SK-N-SH (cell line): ENCODE results near the gene TFDP2. TPM values are rescaled to one million over a fixed set of nuclear protein-coding genes. Genes with fewer than 3 reads are reported as not detected.

ENCODE experiments used
- CTCF ChIA-PET: fragments of 300-600, 350-600 bp; formaldehyde crosslinking; extraction: SDS; loops from one replicate; lab custom pipeline; 2021; lab: Yijun Ruan, JAX
- POLR2A ChIA-PET: fragments of 350-600 bp; sonication (Branson Sonifier 250); formaldehyde crosslinking; extraction: SDS; loops from one replicate; lab custom pipeline; 2020; ENCODE audit warnings: antibody characterized with exemption, inconsistent platforms; lab: Yijun Ruan, JAX
- DNase-seq: peaks from one replicate; pipeline ENCODE4 v3.0.0; 2012
- H2AFZ ChIP-seq: fragments of 200-600 bp; sonication (generic); 2 replicates; pipeline ENCODE4 v1.8.1; 2016; ENCODE audit warnings: antibody characterized with exemption, mild to moderate bottlenecking, low read depth
- H3F3A ChIP-seq: fragments of 200-600 bp; sonication (generic); replicated peaks from 2 replicates; pipeline ENCODE3; 2016; ENCODE audit warnings: antibody characterized with exemption, mild to moderate bottlenecking; ENCODE audit not compliant: insufficient read depth
- H3K27ac ChIP-seq, 2 experiments: fragments of 200-500 bp in 1 of 2; fragments of 200-600 bp in 1 of 2; sonication (Bioruptor generic) in 1 of 2; sonication (generic), shearing (Covaris generic) in 1 of 2; 2 replicates each; pipeline versions ENCODE4 v1.5.1 to v1.6.1; 2014 to 2016; ENCODE audit warnings: low read depth in 2 of 2, inconsistent platforms in 1 of 2, low read length in 1 of 2, mild to moderate bottlenecking in 1 of 2, mixed read lengths in 1 of 2
- H3K27me3 ChIP-seq: fragments of 200-600 bp; sonication (generic), shearing (Covaris generic); 2 replicates; pipeline ENCODE4 v1.6.1; 2016; ENCODE audit warnings: mixed run types; ENCODE audit not compliant: insufficient read depth
- H3K36me3 ChIP-seq, 2 experiments: fragments of 200-500 bp in 1 of 2; fragments of 200-600 bp in 1 of 2; sonication (Bioruptor generic) in 1 of 2; sonication (generic) in 1 of 2; replicated peaks in 1 of 2; 2 replicates each; pipeline versions ENCODE3 to v1.5.1; 2014 to 2016; ENCODE audit warnings: low read length in 1 of 2, mild to moderate bottlenecking in 1 of 2; ENCODE audit not compliant: insufficient read depth in 2 of 2, control insufficient read depth in 1 of 2
- H3K4me1 ChIP-seq, 2 experiments: fragments of 200-500 bp in 1 of 2; fragments of 200-600 bp in 1 of 2; sonication (Bioruptor generic) in 1 of 2; sonication (generic), shearing (Covaris generic) in 1 of 2; 2 replicates each; pipeline versions ENCODE4 v1.5.1 to v1.6.1; 2014 to 2016; ENCODE audit warnings: low read depth in 1 of 2, low read length in 1 of 2, mixed run types in 1 of 2; ENCODE audit not compliant: insufficient read depth in 2 of 2, control insufficient read depth in 1 of 2
- H3K4me2 ChIP-seq: fragments of 200-600 bp; sonication (generic), shearing (Covaris generic); 2 replicates; pipeline ENCODE4 v1.6.1; 2017; ENCODE audit warnings: mixed run types
- H3K4me3 ChIP-seq, 2 experiments: fragments of 200-500 bp in 1 of 2; fragments of 200-600 bp in 1 of 2; sonication (Bioruptor generic) in 1 of 2; sonication (generic), shearing (Covaris generic) in 1 of 2; 2 replicates each; pipeline versions ENCODE4 v1.5.1 to v1.8.1; 2014 to 2016; ENCODE audit warnings: low read depth in 2 of 2, inconsistent platforms in 1 of 2, low read length in 1 of 2, mild to moderate bottlenecking in 1 of 2, mixed read lengths in 1 of 2, moderate library complexity in 1 of 2
- H3K79me2 ChIP-seq: fragments of 200-600 bp; sonication (generic); 2 replicates; pipeline ENCODE4 v1.8.1; 2017; ENCODE audit warnings: mild to moderate bottlenecking; ENCODE audit not compliant: insufficient read depth
- H3K9ac ChIP-seq: fragments of 200-600 bp; sonication (generic); 2 replicates; pipeline ENCODE4 v1.6.1; 2017; ENCODE audit warnings: mixed run types
- H3K9me2 ChIP-seq: fragments of 200-600 bp; sonication (generic); 2 replicates; pipeline ENCODE4 v1.6.1; 2017; ENCODE audit warnings: mixed run types
- H3K9me3 ChIP-seq: fragments of 200-600 bp; sonication (generic); 2 replicates; pipeline ENCODE4 v1.6.1; 2017; ENCODE audit warnings: mixed run types, mild to moderate bottlenecking, moderate library complexity
- H4K20me1 ChIP-seq: fragments of 200-600 bp; sonication (generic); 2 replicates; pipeline ENCODE4 v1.6.1; 2017; ENCODE audit warnings: mild to moderate bottlenecking, mixed run types; ENCODE audit not compliant: insufficient read depth
- ELF1 ChIP-seq: IDR thresholded peaks from 2 replicates; pipeline ENCODE4 v1.4.0; 2012
- FOSL2 ChIP-seq: IDR thresholded peaks from 2 replicates; pipeline ENCODE4 v1.4.0; 2012; ENCODE audit warnings: low read depth, mild to moderate bottlenecking, moderate library complexity, borderline replicate concordance
- FOXM1 ChIP-seq: IDR thresholded peaks from 2 replicates; pipeline ENCODE4 v1.4.0; 2012; ENCODE audit warnings: low read depth, mild to moderate bottlenecking
- GATA2 ChIP-seq: sonication (generic); formaldehyde crosslinking; IDR thresholded peaks from 2 replicates; pipeline ENCODE4 v1.5.0; 2020; ENCODE audit warnings: mild to moderate bottlenecking, missing genetic modification reagents
- MXI1 ChIP-seq: IDR thresholded peaks from 2 replicates; pipeline ENCODE4 v1.6.1; 2012; ENCODE audit warnings: mild to moderate bottlenecking, low read depth, low read length, improper control_type of control experiment
- POLR2AphosphoS5 ChIP-seq: IDR thresholded peaks from 2 replicates; pipeline ENCODE4 v1.6.1; 2012; ENCODE audit warnings: low read depth, low read length
- SIN3A ChIP-seq: IDR thresholded peaks from 2 replicates; pipeline ENCODE4 v1.6.1; 2012; ENCODE audit warnings: low read depth, mild to moderate bottlenecking, low read length, moderate library complexity, borderline replicate concordance
- TAF1 ChIP-seq: IDR thresholded peaks from 2 replicates; pipeline ENCODE4 v1.6.1; 2012; ENCODE audit warnings: low read depth, mild to moderate bottlenecking, low read length, moderate library complexity, borderline replicate concordance
- YY1 ChIP-seq: IDR thresholded peaks from 2 replicates; pipeline ENCODE4 v1.4.0; 2012; ENCODE audit warnings: low read depth, mild to moderate bottlenecking
- WGBS: methylation state at CpG from one replicate; pipeline ENCODE4 v1.1.6; 2017; ENCODE audit warnings: low lambda C conversion rate; 5-methylcytosine and 5-hydroxymethylcytosine counted together
- polyA plus RNA-seq, 3 experiments: library from polyadenylated mRNA; depleted of rRNA; stranded (reverse); fragments of >200 nt; gene quantifications; 2 replicates each; pipeline ENCODE4 v1.2.3, GENCODE V29; 2012
- TF ChIP-seq, protein P1 (sequence below): fragments of 200-600 bp; sonication (generic); IDR thresholded peaks from 2 replicates; pipeline ENCODE4 v1.6.1; 2017; ENCODE audit warnings: antibody characterized with exemption, mild to moderate bottlenecking, moderate library complexity
- TF ChIP-seq, protein P2 (sequence below): fragments of 150-350 bp; IDR thresholded peaks from 2 replicates; pipeline ENCODE4 v1.6.1; 2017; ENCODE audit warnings: antibody characterized with exemption, low read length, low read depth, borderline replicate concordance
- TF ChIP-seq, protein P3 (sequence below): IDR thresholded peaks from 2 replicates; pipeline ENCODE4 v1.4.0; 2012; ENCODE audit warnings: low read depth, borderline replicate concordance
- TF ChIP-seq, protein P4 (sequence below): IDR thresholded peaks from 2 replicates; pipeline ENCODE4; 2012
- TF ChIP-seq, protein P5 (sequence below): IDR thresholded peaks from 2 replicates; pipeline ENCODE4 v1.6.1; 2012; ENCODE audit warnings: mild to moderate bottlenecking, low read depth, low read length, moderate library complexity

Gene TFDP2
- polyA plus RNA-seq, 1 of the 3 experiments (the other 2 are of a cell fraction): 8.6 TPM

DNA sequence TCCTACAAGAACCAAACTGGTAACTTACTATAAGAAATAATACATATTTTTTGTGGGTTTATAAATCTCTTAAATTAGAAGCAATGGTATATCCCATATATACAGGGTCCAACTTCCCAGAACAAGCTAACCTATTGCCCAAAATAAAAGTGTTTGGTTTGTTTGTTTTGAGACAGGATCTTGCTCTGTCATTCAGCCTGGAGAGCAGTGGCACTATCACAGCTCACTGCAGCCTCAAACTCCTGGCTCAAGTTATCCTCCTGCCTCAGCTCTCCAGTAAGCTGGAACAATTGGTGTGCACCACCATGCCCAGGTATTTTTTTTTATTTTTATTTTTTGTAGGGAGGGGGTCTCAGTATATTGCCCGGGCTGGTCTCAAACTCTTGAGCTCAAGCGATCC, 135.4 kb downstream of the TFDP2 start:
- Histone ChIP-seq H3K79me2 (peaks cover 20% of the 10 kb centered on the region; the same call in 1 of the 2 replicates), H3K4me3 (no peak overlapping the region), H3K4me2 (no peak overlapping the region), H3K27ac (peak overlapping the region; percentile 32 to 39; a peak in 2 of 4 replicates), H3K9ac (no peak overlapping the region), H2AFZ (no peak overlapping the region), H3K36me3 (peaks cover 0 to 4% of the 10 kb centered on the region in 2 experiments), H3K9me3 (no peaks in the 10 kb centered on the region), H3K9me2 (no peaks in the 10 kb centered on the region), H3K27me3 (no peaks in the 10 kb centered on the region), H3F3A (peaks cover 13% of the 10 kb centered on the region), H4K20me1 (no peaks in the 10 kb centered on the region), H3K4me1 (no peaks in the 10 kb centered on the region)
- no peak for DNase-seq
- ChIA-PET POLR2A (no interaction called here), CTCF (no interaction called here)
- TF ChIP-seq, protein P1, sequence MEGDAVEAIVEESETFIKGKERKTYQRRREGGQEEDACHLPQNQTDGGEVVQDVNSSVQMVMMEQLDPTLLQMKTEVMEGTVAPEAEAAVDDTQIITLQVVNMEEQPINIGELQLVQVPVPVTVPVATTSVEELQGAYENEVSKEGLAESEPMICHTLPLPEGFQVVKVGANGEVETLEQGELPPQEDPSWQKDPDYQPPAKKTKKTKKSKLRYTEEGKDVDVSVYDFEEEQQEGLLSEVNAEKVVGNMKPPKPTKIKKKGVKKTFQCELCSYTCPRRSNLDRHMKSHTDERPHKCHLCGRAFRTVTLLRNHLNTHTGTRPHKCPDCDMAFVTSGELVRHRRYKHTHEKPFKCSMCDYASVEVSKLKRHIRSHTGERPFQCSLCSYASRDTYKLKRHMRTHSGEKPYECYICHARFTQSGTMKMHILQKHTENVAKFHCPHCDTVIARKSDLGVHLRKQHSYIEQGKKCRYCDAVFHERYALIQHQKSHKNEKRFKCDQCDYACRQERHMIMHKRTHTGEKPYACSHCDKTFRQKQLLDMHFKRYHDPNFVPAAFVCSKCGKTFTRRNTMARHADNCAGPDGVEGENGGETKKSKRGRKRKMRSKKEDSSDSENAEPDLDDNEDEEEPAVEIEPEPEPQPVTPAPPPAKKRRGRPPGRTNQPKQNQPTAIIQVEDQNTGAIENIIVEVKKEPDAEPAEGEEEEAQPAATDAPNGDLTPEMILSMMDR: no peak
- TF ChIP-seq, protein P2, sequence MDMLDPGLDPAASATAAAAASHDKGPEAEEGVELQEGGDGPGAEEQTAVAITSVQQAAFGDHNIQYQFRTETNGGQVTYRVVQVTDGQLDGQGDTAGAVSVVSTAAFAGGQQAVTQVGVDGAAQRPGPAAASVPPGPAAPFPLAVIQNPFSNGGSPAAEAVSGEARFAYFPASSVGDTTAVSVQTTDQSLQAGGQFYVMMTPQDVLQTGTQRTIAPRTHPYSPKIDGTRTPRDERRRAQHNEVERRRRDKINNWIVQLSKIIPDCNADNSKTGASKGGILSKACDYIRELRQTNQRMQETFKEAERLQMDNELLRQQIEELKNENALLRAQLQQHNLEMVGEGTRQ: no peak
- TF ChIP-seq POLR2AphosphoS5 (no peak), MXI1 (no peak), TAF1 (no peak), YY1 (no peak), GATA2 (CRISPR knock-in tag) (no peak), SIN3A (no peak), FOSL2 (no peak)
- TF ChIP-seq, protein P3, sequence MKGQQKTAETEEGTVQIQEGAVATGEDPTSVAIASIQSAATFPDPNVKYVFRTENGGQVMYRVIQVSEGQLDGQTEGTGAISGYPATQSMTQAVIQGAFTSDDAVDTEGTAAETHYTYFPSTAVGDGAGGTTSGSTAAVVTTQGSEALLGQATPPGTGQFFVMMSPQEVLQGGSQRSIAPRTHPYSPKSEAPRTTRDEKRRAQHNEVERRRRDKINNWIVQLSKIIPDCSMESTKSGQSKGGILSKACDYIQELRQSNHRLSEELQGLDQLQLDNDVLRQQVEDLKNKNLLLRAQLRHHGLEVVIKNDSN: no peak
- TF ChIP-seq, protein P4, sequence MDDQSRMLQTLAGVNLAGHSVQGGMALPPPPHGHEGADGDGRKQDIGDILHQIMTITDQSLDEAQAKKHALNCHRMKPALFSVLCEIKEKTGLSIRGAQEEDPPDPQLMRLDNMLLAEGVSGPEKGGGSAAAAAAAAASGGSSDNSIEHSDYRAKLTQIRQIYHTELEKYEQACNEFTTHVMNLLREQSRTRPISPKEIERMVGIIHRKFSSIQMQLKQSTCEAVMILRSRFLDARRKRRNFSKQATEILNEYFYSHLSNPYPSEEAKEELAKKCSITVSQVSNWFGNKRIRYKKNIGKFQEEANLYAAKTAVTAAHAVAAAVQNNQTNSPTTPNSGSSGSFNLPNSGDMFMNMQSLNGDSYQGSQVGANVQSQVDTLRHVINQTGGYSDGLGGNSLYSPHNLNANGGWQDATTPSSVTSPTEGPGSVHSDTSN: no peak
- WGBS: 88% methylated on average over 2 of the region's 2 CpGs

DNA sequence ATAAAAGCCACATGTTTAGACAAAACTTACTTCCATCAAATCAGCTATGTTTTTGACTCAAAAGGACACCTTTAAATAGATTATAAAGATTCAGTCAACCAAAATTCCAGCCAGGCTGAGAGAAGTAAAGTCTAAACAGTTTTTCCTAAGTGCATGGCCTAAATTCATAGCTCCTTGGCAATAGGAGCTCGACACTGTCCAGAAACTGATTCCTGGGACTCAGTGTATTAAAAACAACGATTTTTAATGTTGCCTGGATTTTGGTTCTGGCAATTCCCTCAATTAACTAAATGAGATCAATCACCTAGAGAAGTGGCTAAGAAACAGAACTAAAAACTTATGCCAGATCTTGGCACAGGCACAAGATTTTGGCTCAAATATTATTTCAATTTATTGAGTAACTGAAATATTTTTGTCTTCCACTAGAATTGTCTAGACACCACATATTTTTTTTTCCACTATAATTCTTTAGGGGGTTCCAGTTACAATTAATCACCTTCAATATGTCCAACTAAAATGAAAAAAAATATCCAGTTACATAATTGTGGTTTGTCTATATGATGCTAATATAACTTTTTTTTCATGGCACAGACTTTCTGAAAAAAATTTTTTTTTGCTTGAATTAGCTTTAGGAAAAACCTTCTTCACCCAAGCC, 135.9 kb downstream of the TFDP2 start:
- Histone ChIP-seq H3K4me2 (no peak overlapping the region), H4K20me1 (no peaks in the 10 kb centered on the region), H3K4me1 (no peaks in the 10 kb centered on the region), H3K4me3 (no peak overlapping the region), H3K79me2 (peaks cover 20% of the 10 kb centered on the region; the same call in 1 of the 2 replicates), H3K9me2 (no peaks in the 10 kb centered on the region), H3K36me3 (peaks cover 0 to 4% of the 10 kb centered on the region in 2 experiments), H3F3A (peaks cover 13% of the 10 kb centered on the region), H3K9me3 (no peaks in the 10 kb centered on the region)
- no peak for DNase-seq
- POLR2A ChIA-PET: no interaction called here
- 47% methylated on average over 2 of the region's 2 CpGs for WGBS
- no peak for TF ChIP-seq ELF1
- TF ChIP-seq, protein P5, sequence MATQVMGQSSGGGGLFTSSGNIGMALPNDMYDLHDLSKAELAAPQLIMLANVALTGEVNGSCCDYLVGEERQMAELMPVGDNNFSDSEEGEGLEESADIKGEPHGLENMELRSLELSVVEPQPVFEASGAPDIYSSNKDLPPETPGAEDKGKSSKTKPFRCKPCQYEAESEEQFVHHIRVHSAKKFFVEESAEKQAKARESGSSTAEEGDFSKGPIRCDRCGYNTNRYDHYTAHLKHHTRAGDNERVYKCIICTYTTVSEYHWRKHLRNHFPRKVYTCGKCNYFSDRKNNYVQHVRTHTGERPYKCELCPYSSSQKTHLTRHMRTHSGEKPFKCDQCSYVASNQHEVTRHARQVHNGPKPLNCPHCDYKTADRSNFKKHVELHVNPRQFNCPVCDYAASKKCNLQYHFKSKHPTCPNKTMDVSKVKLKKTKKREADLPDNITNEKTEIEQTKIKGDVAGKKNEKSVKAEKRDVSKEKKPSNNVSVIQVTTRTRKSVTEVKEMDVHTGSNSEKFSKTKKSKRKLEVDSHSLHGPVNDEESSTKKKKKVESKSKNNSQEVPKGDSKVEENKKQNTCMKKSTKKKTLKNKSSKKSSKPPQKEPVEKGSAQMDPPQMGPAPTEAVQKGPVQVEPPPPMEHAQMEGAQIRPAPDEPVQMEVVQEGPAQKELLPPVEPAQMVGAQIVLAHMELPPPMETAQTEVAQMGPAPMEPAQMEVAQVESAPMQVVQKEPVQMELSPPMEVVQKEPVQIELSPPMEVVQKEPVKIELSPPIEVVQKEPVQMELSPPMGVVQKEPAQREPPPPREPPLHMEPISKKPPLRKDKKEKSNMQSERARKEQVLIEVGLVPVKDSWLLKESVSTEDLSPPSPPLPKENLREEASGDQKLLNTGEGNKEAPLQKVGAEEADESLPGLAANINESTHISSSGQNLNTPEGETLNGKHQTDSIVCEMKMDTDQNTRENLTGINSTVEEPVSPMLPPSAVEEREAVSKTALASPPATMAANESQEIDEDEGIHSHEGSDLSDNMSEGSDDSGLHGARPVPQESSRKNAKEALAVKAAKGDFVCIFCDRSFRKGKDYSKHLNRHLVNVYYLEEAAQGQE: no peak
- no peak for TF ChIP-seq TAF1
- TF ChIP-seq FOXM1: no peak
- TF ChIP-seq, all 33 proteins: peak for 0
- H3K27ac ChIP-seq: peak overlapping the region; percentile 32 to 39; a peak in 3 of 4 replicates
- no peaks in the 10 kb centered on the region for H3K27me3 ChIP-seq
- peak overlapping the region; percentile 49; the same call in 1 of the 2 replicates for H2AFZ ChIP-seq
- CTCF ChIA-PET: interaction anchor here (1.0 kb wide), 1 partner anchor 9 kb away, joined by 4 read pairs; no protein-coding TSS in a partner anchor
- H3K9ac ChIP-seq: no peak overlapping the region
